Psoas muscle (tissue), 8 donors: Measurements from ENCODE around the gene PNPLA6. TPM values are rescaled to one million over a fixed set of nuclear protein-coding genes. Genes with fewer than 3 reads are reported as not detected.

Experiments used
- ATAC-seq, 4 donors: fragments of 200-7000 bp; cut with Tn5 transposase; one replicate each; pipeline ENCODE4 v1.9.1; 2020; ENCODE audit warnings: moderate library complexity in 3 of 4, mild to moderate bottlenecking in 2 of 4
- DNase-seq, 2 donors: peaks; one replicate each; pipeline ENCODE4 v3.0.0-alpha.2; 2020
- H3K27ac ChIP-seq: fragments of 200-600 bp; one replicate; pipeline ENCODE4 v1.8.0; 2022
- H3K27me3 ChIP-seq, 3 donors: fragments of 200-600 bp in 1 of 3; one replicate each; pipeline versions ENCODE4 v1.6.1 to v1.8.0; 2013 to 2022; ENCODE audit warnings: low read length in 2 of 3, mild to moderate bottlenecking in 2 of 3, moderate library complexity in 1 of 3; ENCODE audit not compliant: insufficient read depth in 3 of 3
- H3K36me3 ChIP-seq, 2 donors: fragments of 200-600 bp in 1 of 2; one replicate each; pipeline versions ENCODE4 v1.6.1 to v1.8.0; 2013 to 2022; ENCODE audit warnings: low read depth in 1 of 2, mild to moderate bottlenecking in 1 of 2, moderate library complexity in 1 of 2; ENCODE audit not compliant: insufficient read depth in 1 of 2
- H3K4me1 ChIP-seq: fragments of 200-600 bp; one replicate; pipeline ENCODE4 v1.8.0; 2022
- H3K4me3 ChIP-seq: fragments of 200-600 bp; one replicate; pipeline ENCODE4 v1.8.0; 2022; ENCODE audit warnings: mild to moderate bottlenecking
- H3K9me3 ChIP-seq: fragments of 200-600 bp; one replicate; pipeline ENCODE4 v1.8.0; 2022
- CTCF ChIP-seq: fragments of 200-600 bp; IDR thresholded peaks from one replicate; pipeline ENCODE4 v1.8.0; 2022; ENCODE audit warnings: antibody characterized with exemption
- WGBS, 3 donors: extraction: QIAGEN DNeasy Blood & Tissue Kit; methylation state at CpG; one replicate each; pipeline versions ENCODE4 v1.1.6 to v1.1.7; 2013; 5-methylcytosine and 5-hydroxymethylcytosine counted together
- intact Hi-C, 2 donors: fragments of 100-400 bp; cut with DNase I; formaldehyde crosslinking; loops; one replicate each; pipeline versions ENCODE4 v1.11.0 to v1.14.2; 2022
- polyA plus RNA-seq, 3 donors: library from polyadenylated mRNA; stranded (reverse); fragments of 200-250 nt; gene quantifications; one replicate each; pipeline ENCODE4 v1.2.3, GENCODE V29; 2013
- total RNA-seq, 4 donors: library from RNA; stranded (reverse); fragmentation: NEBNext Ultra II Directional in 2 of 4; extraction: Animal tissue kit (Norgen Biotek cat#: 25700) in 2 of 4; gene quantifications; one replicate each; pipeline versions ENCODE4 v1.2.1 to v1.2.4, GENCODE V29; 2021 to 2023
- donor health status: healthy with polysubstance abuse.
- donor health status: DM: no; HTN: no; CAD: no; lungs with moderate emphysema.
- donor health status: Bipolar disorder and iron deficiency.
- donor health status: healthy.
- donor health status: DM: yes; HTN: yes; CAD: no.
- donor health status: DM: no; HTN: no; CAD: no.
- donor health status: DM: no; HTN: no; CAD: no.
- donor health status: DM: yes; HTN: yes; CAD: no.

PNPLA6 gene
- total and polyA plus RNA-seq, 7 donors: 31.8 to 72.8 (median 55.9) TPM

GRCh38 chr19:7500811-7501450 lies 34.6 kb upstream of the PNPLA6 start:
- no peak overlapping the region for H3K27ac ChIP-seq
- ATAC-seq: peak in 3 of 4 donors; percentile 65 to 73 (median 71)
- DNase-seq: peak in 1 of 2 donors; percentile 47
- 1 to 2% (median 1%) methylated on average over 74 to 93 of the region's 93 CpGs for WGBS, 3 donors
- peak overlapping the region; percentile 66 for H3K4me3 ChIP-seq
- intact Hi-C loops: no loop called here
- peaks cover 0 to 51% (median 3%) of the 10 kb centered on the region in 3 donors for H3K27me3 ChIP-seq
- peaks cover 10% of the 10 kb centered on the region for H3K4me1 ChIP-seq
- H3K36me3 ChIP-seq: no peaks in the 10 kb centered on the region
- TF ChIP-seq CTCF: no peak
- no peaks in the 10 kb centered on the region for H3K9me3 ChIP-seq

GRCh38 chr19:7502552-7502951 lies 33.0 kb upstream of the PNPLA6 start:
- Histone ChIP-seq H3K9me3 (no peaks in the 10 kb centered on the region), H3K4me3 (no peak overlapping the region), H3K27me3 (peaks cover 0 to 51% (median 3%) of the 10 kb centered on the region in 3 donors), H3K27ac (no peak overlapping the region), H3K4me1 (peaks cover 10% of the 10 kb centered on the region), H3K36me3 (no peaks in the 10 kb centered on the region)
- intact Hi-C loops: no loop called here
- DNase-seq: no peak
- no peak for ATAC-seq
- TF ChIP-seq CTCF: no peak
- 37 to 67% (median 40%) methylated on average over 2 of the region's 2 CpGs for WGBS, 3 donors

GRCh38 chr19:7504684-7505083 lies 30.8 kb upstream of the PNPLA6 start:
- ATAC-seq: no peak

GRCh38 chr19:7505288-7505681 lies 30.2 kb upstream of the PNPLA6 start:
- H3K4me3 ChIP-seq: peak overlapping the region; percentile 38
- no peaks in the 10 kb centered on the region for H3K36me3 ChIP-seq
- WGBS, 3 donors: 43 to 49% (median 44%) methylated on average over 19 of the region's 19 CpGs
- no peaks in the 10 kb centered on the region for H3K9me3 ChIP-seq
- H3K27me3 ChIP-seq: peaks cover 0 to 47% (median 3%) of the 10 kb centered on the region in 3 donors
- intact Hi-C loops: no loop called here
- TF ChIP-seq CTCF: no peak
- no peak for ATAC-seq
- DNase-seq: no peak
- H3K27ac ChIP-seq: no peak overlapping the region
- H3K4me1 ChIP-seq: peaks cover 10% of the 10 kb centered on the region

More at GRCh38 chr19:7504684-7505083, 30.8 kb upstream of the PNPLA6 start:
- Histone ChIP-seq H3K27ac (no peak overlapping the region), H3K4me1 (peaks cover 10% of the 10 kb centered on the region), H3K27me3 (peaks cover 0 to 51% (median 3%) of the 10 kb centered on the region in 3 donors), H3K36me3 (no peaks in the 10 kb centered on the region), H3K4me3 (no peak overlapping the region), H3K9me3 (no peaks in the 10 kb centered on the region)
- no peak for DNase-seq
- 78 to 91% (median 90%) methylated on average over 6 of the region's 6 CpGs for WGBS, 3 donors
- TF ChIP-seq CTCF: no peak
- intact Hi-C loops: no loop called here
